Measurements from ENCODE around the gene GPD1L.

Gene GPD1L

GRCh38 chr3:32137870-32138269 lies 31.4 kb downstream of the GPD1L start:
- no peak for DNase-seq (ENCODE audit: low spot score)

DNA sequence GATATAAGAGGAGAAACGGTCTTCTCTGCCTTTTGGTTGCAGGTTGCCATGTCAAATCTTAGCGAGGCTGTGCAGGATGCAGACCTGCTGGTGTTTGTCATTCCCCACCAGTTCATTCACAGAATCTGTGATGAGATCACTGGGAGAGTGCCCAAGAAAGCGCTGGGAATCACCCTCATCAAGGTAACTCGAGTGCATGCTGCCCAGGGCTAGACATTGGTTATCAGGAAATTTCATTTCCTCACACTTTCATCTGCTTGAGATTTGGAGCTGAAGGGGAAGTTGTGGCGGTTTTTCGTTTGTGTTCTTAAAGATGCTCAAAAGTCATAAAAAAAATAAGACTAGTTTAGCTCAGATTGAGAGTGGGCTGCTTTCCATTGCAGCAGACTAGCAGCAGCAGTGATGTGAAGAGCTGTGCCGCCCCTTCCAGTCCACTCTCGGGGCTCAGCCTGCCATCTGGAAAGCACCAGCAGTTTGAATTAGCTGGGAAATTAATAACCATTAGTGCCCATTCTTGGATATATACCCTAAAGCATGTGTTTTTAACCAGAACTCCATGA lies 32.2 kb downstream of the GPD1L start:
- DNase-seq (ENCODE audit: low spot score): no peak

DNA sequence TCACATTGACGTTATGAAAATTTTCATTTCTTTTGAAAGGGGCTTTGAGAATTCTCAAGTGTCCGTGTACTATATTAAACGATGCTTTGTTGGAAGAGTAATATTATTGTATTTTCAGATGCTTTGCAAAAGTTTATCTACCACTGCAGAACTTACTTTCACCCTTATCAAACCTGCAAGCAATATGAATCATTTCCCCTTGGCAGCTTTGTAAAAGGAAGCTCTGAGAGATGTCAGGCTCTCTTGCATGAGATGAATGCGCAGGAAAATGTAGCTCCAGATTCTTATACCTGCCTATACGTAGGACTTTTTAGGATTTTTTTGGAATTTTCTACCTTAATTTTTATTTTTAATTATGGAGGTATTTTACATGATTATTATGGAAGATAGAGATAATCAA lies 34.5 kb downstream of the GPD1L start:
- DNase-seq (ENCODE audit: low spot score): no peak

GRCh38 chr3:32143849-32144757 lies 37.7 kb downstream of the GPD1L start:
- peak; percentile 87 for DNase-seq (ENCODE audit: low spot score)

- DNase-seq (ENCODE audit: low spot score): no peak
Observed at GRCh38 chr3:32146746-32147211, 40.4 kb downstream of the GPD1L start.

DNA sequence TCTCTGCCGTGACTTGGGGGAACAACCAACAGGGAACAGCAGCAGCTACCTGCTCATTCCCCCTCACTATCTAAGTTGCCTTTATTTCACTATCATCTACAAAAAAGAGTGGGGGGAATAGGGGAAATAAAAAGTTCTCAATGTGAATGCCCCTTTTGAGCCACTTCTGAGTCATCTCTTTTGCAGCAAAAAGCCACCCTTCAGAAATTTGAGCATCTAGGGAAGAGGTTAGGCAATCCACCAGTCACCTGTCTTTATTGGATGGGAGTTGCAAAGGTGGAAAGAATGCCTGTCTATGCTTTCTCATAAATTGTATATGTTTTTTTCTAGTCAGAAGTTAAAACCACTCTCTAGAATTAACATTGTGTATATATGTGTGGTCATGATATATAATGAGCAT lies 41.1 kb downstream of the GPD1L start:
- no peak for DNase-seq (ENCODE audit: low spot score)

DNA sequence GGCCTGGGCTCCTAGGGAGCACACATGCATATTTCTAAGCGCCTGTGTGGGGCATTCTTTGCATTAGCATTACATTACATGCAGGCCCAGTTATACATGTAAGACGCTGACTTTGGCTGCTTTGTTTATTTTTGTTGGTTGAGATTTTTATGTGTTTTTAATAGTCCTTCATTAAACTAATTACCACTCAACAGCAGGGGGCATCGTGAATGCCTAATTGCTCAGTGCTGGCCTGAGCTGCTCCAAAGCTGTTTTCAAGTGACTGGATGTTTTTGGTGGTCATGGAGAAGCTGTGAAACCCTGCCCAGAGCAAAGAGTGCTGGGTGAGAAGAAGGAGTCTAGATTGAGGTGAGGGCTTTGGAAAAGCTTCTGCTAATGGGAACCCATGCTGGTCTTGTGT lies 41.5 kb downstream of the GPD1L start:
- no peak for DNase-seq (ENCODE audit: low spot score)

- DNase-seq (ENCODE audit: low spot score): no peak
Observed at GRCh38 chr3:32148351-32148750, 41.9 kb downstream of the GPD1L start.

GRCh38 chr3:32153414-32154204 lies 47.2 kb downstream of the GPD1L start:
- no peak for DNase-seq (ENCODE audit: low spot score)

- no peak for DNase-seq (ENCODE audit: low spot score)
Observed at GRCh38 chr3:32154205-32154579, 47.8 kb downstream of the GPD1L start.

DNA sequence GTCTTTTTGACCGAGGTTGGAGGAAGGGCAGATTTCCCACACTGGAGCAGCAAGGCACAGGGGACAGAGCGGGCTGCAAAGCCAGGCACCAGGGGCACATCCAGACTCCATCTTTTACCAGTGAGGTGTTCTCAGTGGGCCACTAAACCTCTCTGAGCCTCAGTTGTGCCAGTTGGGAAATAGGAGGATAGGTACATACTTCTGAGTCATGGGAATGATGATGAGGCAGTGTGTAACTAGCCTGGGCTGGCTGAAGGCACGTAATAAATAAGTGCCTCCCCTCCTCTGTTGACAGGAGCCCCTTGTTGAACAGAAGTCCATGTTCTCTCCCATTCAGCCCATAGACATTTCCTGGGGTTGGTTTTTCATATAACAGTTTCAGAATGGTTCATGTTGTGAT lies 48.7 kb downstream of the GPD1L start:
- no peak for DNase-seq (ENCODE audit: low spot score)

GRCh38 chr3:32157600-32158264 lies 51.3 kb downstream of the GPD1L start:
- no peak for DNase-seq (ENCODE audit: low spot score)

DNA sequence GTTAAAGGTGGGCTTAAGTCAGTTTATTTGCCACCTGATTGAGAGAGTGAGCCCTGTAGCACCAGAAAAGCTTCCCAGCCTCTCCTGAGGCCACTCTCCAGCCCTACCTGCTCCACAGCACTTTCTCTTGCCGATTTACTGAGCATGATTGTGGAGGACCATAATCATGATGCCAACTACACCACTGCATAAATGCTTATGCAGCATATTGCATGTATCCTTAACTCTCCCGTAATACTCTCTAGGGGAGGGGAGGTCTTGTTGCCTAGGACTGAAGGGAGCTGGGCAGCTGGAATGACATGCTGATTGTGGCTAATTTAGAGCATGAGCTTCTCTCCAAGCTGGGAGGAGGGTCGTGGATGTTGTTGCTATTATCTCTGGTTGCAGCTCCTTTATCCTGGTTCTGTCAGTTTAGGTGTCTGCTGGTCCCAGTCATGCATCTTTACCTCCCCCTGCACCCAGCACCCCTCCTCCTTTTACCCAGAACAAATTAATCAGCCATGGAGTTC lies 54.3 kb downstream of the GPD1L start:
- DNase-seq (ENCODE audit: low spot score): no peak

GRCh38 chr3:32165442-32165841 lies 59.0 kb downstream of the GPD1L start:
- DNase-seq (ENCODE audit: low spot score): no peak

DNA sequence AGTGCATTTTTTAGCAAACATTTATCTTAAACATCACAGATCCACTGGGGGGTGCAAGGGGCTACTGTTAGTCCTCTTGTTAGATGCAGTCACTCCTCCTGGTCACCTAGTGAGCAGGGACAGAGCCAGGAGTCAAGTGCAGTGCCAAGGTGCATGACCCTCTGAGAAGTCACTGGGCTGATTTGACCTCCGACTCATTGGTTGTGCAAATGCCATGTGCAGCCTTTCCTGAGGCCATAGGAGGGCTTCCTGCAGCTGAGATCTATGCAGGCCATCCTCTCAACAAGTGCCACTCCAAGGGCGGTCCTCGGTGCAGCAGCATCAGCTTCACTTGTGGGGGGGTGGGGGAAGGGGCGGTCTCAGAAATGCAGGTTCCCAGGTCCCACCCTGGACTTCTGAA lies 60.2 kb downstream of the GPD1L start:
- DNase-seq (ENCODE audit: low spot score): no peak

DNA sequence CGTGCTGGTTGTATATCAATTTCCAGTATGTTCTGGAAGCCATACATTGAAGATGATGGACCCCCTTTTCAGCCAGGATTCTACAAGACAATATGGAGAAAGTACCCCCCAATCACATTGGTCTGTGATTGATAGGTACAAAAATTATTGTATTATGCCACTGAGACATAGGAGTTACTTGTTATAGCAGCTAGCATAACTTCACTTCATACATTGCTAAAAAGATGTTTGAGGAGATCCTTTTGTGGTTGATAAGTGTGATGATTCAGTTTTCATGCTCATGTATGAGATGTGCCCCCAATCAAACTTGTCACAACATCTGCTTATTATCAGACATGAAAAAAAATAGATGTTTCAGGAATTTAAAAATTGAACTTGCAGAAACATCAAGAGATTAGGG lies 66.0 kb downstream of the GPD1L start:
- DNase-seq (ENCODE audit: low spot score): no peak

GRCh38 chr3:32175607-32176197 lies 69.3 kb downstream of the GPD1L start:
- peak; percentile 66 for DNase-seq (ENCODE audit: low spot score)

DNA sequence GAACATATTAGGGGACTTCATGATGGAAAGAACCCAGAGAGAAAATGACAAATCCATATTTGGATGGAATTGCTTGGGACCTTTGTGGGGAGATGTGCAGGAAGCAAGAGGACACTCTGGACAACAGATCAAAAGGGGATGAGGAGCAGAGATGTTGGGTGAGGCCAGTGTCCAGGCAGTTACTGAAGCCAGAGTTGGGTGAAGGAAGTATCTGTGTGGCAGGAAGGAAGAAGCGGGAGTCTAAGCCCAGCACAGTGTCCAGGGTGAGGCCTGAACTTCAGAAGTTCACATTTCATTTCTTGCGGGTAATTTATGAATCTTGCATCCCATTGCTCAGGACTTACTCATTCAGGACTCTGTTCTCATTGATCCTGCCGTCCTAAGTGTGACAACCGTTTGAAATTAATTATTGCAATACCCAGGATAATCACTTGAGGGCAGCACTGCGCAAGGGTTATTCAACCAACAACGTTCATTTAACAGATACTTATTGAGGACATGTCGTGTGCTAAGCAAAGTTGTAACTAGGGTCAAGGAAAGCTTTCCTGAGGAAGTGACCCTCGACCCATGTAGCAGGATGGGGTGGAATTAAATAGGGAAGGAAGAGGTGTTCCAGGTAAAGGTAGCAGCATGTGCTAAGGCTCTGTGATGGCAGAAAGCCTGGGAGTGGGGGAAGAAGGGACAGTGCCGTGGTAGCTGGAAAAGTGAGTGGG lies 70.7 kb downstream of the GPD1L start:
- DNase-seq (ENCODE audit: low spot score): peak; percentile 45

DNA sequence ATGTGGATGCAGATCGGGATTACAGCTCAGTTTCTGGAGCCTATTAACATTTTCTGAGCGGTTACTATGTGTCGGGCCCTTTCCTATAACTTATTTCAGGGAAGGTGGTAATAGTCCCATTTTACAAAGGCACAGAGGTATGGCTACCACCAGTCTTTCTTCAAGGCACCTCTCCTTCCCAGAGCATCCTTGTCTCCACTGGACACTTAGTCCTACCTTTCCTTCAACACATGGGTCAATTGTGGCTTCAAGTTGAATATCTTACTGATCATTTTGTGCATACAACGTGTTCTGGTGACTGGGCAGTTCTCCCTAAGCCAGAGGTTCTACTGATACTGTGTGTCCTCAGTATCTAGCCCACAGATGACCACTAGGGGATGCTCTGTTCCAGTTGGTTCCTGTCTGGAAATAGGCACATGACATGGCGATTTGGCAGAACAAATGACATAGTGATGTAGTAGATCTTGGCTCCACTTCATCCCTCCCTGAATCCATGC lies 71.3 kb downstream of the GPD1L start:
- DNase-seq (ENCODE audit: low spot score): peak; percentile 49

- DNase-seq (ENCODE audit: low spot score): no peak
Observed at GRCh38 chr3:32180141-32180784, 73.8 kb downstream of the GPD1L start.
